SK-N-SH treated with all-trans-retinoic acid at 6 μM for 48 hours (cell line): ENCODE measurements around the gene ST8SIA2.

Source experiments
- ATAC-seq: fragments of 200-7000 bp; cut with Tn5 transposase; 3 replicates; pipeline ENCODE4 v1.9.1; 2020; ENCODE audit warnings: mild to moderate bottlenecking, moderate library complexity
- ARNTL ChIP-seq: fragments of 450-650 bp; formaldehyde crosslinking; IDR thresholded peaks from 2 replicates; pipeline ENCODE4 v1.5.0; 2020; ENCODE audit warnings: low read depth, mild to moderate bottlenecking, moderate library complexity, borderline replicate concordance
- BACH2 ChIP-seq: fragments of 250-450 bp; sonication (Bioruptor Pico); IDR thresholded peaks from 2 replicates; pipeline ENCODE4 v1.9.0; 2021; ENCODE audit warnings: mild to moderate bottlenecking, borderline replicate concordance
- CREB5 ChIP-seq: fragments of 250-450 bp; sonication (Bioruptor Pico); IDR thresholded peaks from 2 replicates; pipeline ENCODE4 v1.5.1; 2020; ENCODE audit warnings: low read depth, mild to moderate bottlenecking, moderate library complexity
- CSDC2 ChIP-seq: fragments of 250-450 bp; sonication (Bioruptor Pico); IDR thresholded peaks from 2 replicates; pipeline ENCODE4 v1.5.0; 2020; ENCODE audit warnings: mild to moderate bottlenecking, moderate library complexity
- ESRRG ChIP-seq: fragments of 250-450 bp; sonication (Bioruptor Pico); IDR thresholded peaks from 2 replicates; pipeline ENCODE4 v1.6.1; 2021; ENCODE audit warnings: mild to moderate bottlenecking
- PPARA ChIP-seq: fragments of 250-450 bp; sonication (Bioruptor Pico); IDR thresholded peaks from 2 replicates; pipeline ENCODE4 v1.5.0; 2020; ENCODE audit warnings: mild to moderate bottlenecking, borderline replicate concordance
- RARB ChIP-seq: fragments of 250-450 bp; sonication (Bioruptor Pico); IDR thresholded peaks from 2 replicates; pipeline ENCODE4 v1.8.0; 2021; ENCODE audit warnings: mild to moderate bottlenecking, moderate library complexity
- TCF4 ChIP-seq: fragments of 250-450 bp; sonication (Bioruptor Pico); IDR thresholded peaks from 2 replicates; pipeline ENCODE4 v1.8.0; 2021; ENCODE audit warnings: mild to moderate bottlenecking, moderate library complexity, borderline replicate concordance
- ZNF565 ChIP-seq: fragments of 450-650 bp; formaldehyde crosslinking; conservative IDR thresholded peaks from 2 replicates; pipeline ENCODE4 v1.5.0; 2020; ENCODE audit warnings: low read depth, mild to moderate bottlenecking, moderate library complexity
- ZNF70 ChIP-seq: fragments of 450-650 bp; formaldehyde crosslinking; IDR thresholded peaks from 2 replicates; pipeline ENCODE4 v1.5.0; 2020; ENCODE audit warnings: mild to moderate bottlenecking, moderate library complexity
- TF ChIP-seq, protein P1 (sequence below): fragments of 250-450 bp; sonication (Bioruptor Pico); IDR thresholded peaks from 2 replicates; pipeline ENCODE4 v1.5.1; 2021; ENCODE audit warnings: mild to moderate bottlenecking, moderate library complexity
- TF ChIP-seq, protein P2 (sequence below): fragments of 250-450 bp; sonication (Bioruptor Pico); IDR thresholded peaks from 2 replicates; pipeline ENCODE4 v1.8.0; 2020; ENCODE audit warnings: mild to moderate bottlenecking, moderate library complexity, borderline replicate concordance

Gene ST8SIA2, protein sequence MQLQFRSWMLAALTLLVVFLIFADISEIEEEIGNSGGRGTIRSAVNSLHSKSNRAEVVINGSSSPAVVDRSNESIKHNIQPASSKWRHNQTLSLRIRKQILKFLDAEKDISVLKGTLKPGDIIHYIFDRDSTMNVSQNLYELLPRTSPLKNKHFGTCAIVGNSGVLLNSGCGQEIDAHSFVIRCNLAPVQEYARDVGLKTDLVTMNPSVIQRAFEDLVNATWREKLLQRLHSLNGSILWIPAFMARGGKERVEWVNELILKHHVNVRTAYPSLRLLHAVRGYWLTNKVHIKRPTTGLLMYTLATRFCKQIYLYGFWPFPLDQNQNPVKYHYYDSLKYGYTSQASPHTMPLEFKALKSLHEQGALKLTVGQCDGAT

DNA sequence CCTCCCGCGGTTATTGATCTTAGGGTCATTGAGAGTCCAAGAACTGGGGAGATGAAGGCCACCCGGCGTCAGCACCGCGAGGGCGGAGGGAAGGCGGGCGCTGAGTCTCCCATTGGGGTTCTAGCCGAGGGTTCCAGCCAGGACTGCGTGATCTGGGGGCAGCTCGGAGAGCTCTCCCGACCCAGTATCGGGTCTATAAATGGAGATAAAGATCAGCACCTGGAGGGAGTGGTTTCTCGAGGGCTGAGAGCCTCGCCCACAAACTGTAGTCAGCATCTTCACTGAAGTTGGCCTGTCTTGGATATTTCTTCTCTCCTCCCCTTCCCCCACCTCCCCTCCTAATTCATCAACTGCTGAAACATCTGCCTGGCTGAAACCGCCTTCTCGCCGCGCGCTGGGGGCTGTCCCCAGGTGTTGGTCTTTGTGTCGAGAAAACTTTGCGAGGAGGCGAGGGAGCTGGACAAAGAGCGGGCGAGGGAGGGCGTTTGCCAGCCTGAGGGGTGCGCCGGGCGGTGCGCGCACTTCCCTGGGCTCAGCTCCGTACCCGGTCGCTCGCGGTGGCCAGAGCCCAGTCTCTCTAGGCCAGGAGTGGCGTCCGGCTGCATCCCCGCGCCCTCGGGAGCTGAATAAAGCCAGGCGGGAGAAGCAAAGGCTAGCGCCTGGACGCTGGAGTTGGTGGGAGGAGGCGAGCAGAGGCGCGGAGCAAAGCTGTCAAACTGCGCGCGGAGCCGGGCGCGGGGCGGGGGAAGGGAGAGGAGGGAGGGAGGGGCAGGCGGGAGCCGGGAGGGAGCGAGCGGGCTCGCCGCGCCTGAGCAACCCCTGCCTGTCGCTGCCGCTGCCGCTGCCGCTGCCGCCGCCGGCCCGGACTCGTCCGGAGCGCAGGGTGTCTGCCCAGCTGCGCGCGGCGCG, at the start of gene ST8SIA2:
TSS of gene ST8SIA2 (plus strand) at position 811 of the 909 bp plus-strand sequence. CDS start 184 bp downstream, outside the sequence.
- peak; percentile 24; the same call in 1 of the 3 replicates for ATAC-seq
- TF ChIP-seq CSDC2 (CRISPR knock-in tag) (no peak), BACH2 (CRISPR knock-in tag) (no peak)

DNA sequence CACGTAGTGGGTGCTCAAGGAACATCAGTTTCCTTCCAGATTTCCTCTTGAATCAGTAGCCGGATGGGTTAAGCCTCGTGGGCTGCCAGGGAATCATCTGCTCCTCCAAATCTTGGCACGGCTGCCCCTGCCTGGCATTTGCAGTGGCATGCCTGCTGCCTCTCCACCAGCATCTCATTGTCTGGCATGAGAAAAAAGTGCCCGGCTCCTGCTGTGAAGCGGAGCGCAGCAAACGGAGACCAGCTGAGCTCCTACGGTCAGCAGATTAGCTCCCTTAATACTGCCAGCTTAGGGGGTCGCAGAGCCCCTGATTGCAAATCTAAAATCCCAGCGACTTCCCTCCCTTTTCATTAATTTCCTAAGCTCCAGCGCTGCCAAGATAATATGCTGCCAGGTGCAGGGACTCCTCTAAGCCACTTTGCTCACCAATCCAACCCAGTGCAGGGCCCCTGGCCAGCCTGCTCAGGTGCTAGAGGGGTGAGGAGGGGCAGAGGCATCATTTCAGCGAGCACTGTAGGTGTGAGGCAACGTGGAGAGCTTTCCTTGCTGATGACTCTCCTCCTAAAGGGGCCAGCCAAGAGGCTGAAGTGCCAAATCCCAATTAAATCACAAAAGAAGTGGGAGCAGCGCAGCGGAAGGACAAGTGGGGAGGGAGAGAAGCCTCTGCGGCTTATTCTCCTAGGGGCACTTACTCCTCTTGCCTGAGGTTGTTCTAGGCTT, 49.6 kb upstream of the ST8SIA2 start:
- no peak for ATAC-seq
- TF ChIP-seq RARB (CRISPR knock-in tag) (no peak), ZNF70 (no peak), ARNTL (no peak), CREB5 (CRISPR knock-in tag) (no peak), ZNF565 (no peak), ESRRG (no peak), BACH2 (CRISPR knock-in tag) (no peak), PPARA (CRISPR knock-in tag) (no peak)
- TF ChIP-seq, protein P1, sequence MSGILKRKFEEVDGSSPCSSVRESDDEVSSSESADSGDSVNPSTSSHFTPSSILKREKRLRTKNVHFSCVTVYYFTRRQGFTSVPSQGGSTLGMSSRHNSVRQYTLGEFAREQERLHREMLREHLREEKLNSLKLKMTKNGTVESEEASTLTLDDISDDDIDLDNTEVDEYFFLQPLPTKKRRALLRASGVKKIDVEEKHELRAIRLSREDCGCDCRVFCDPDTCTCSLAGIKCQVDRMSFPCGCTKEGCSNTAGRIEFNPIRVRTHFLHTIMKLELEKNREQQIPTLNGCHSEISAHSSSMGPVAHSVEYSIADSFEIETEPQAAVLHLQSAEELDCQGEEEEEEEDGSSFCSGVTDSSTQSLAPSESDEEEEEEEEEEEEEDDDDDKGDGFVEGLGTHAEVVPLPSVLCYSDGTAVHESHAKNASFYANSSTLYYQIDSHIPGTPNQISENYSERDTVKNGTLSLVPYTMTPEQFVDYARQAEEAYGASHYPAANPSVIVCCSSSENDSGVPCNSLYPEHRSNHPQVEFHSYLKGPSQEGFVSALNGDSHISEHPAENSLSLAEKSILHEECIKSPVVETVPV (CRISPR knock-in tag), result no peak

DNA sequence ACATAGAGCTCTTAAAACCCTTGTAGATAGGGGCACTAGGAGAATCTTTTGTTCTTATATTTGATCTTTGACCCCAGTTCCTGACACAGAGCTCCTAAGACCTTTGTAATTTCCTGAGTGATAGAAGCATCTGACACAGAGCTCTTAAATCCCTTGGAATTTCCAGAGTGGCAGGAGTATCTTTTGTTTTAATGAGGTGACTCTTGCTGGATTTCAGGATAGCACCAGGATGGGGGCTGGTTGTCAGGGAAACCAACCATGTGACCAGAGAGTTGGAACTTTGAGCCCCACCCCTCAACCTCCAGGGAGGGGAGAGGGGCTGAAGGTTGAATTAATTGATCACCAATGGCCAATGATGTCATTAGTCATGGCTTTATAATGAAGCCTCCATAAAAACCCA, 47.6 kb upstream of the ST8SIA2 start:
- no peak for ATAC-seq
- no peak for TF ChIP-seq RARB (CRISPR knock-in tag)
- no peak for TF ChIP-seq ZNF70

DNA sequence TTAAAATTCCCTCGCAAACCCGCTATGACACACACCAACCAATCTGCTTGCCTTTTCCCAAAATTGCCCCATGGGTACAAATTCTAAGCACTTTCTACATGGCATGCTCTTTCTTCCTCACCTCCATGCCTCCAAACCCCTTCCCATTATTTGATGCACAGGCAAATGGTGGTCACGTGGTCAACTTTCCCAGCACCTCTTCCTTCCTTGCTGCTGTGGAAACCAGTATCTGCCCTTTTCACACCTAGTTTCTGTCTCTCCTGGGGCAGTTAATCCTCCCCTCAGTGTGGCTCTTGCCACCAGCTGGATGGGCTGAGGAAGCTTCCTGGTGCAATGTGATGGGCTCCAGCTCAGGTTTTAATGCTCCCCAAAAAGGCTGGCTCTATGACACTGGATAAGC, 38.4 kb upstream of the ST8SIA2 start:
- TF ChIP-seq, protein P2, sequence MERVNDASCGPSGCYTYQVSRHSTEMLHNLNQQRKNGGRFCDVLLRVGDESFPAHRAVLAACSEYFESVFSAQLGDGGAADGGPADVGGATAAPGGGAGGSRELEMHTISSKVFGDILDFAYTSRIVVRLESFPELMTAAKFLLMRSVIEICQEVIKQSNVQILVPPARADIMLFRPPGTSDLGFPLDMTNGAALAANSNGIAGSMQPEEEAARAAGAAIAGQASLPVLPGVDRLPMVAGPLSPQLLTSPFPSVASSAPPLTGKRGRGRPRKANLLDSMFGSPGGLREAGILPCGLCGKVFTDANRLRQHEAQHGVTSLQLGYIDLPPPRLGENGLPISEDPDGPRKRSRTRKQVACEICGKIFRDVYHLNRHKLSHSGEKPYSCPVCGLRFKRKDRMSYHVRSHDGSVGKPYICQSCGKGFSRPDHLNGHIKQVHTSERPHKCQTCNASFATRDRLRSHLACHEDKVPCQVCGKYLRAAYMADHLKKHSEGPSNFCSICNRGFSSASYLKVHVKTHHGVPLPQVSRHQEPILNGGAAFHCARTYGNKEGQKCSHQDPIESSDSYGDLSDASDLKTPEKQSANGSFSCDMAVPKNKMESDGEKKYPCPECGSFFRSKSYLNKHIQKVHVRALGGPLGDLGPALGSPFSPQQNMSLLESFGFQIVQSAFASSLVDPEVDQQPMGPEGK (CRISPR knock-in tag), result no peak
- no peak for TF ChIP-seq ZNF565
- no peak for TF ChIP-seq CSDC2 (CRISPR knock-in tag)
- no peak for TF ChIP-seq ZNF70
- TF ChIP-seq CREB5 (CRISPR knock-in tag), result no peak
- no peak for ATAC-seq

- ATAC-seq, result no peak
Observed at GRCh38 chr15:92361321-92362000, 32.2 kb upstream of the ST8SIA2 start.

DNA sequence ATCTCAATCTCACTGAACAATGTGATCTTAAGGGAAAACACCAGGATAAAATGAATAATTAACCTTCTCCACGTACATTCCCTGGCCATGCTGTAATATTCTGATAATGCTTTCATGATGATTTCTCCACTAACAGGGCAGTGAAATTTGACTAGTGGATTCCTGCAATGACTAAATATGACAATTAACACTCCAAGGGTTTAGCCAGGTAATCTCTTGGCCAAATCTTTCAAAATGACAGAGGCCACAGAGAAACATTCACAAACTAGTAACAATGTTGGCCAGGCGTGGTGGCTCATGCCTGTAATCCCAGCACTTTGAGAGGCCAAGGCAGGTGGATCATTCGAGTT, 31.7 kb upstream of the ST8SIA2 start:
- no peak for ATAC-seq
- TF ChIP-seq, protein P2 (CRISPR knock-in tag), result no peak

More at GRCh38 chr15:92361321-92362000, 32.2 kb upstream of the ST8SIA2 start:
- TF ChIP-seq ESRRG (no peak), TCF4 (CRISPR knock-in tag) (peak; percentile 26; the same call in 1 of the 2 replicates), ARNTL (no peak)
